PC-3 (cell line): ENCODE measurements around the gene KANK4. TPM values are rescaled to one million over a fixed set of nuclear protein-coding genes. Genes with fewer than 3 reads are reported as not detected.
"Not testable (repeated sequence)": the region's sequence is repeated elsewhere in the genome, so short reads cannot be mapped to it uniquely, and the experiment has no call there.

Experiments used
- ATAC-seq: fragments of 200-7000 bp; cut with Tn5 transposase; 2 replicates; pipeline ENCODE4 v1.9.1; 2020; ENCODE audit warnings: mild to moderate bottlenecking, moderate library complexity
- BruUV-seq: library from RNA; stranded (reverse); fragments of 400-500 nt; replicated peaks from 2 replicates; lab custom pipeline; 2021; lab: Mats Ljungman, UMichigan
- CTCF ChIA-PET: fragments of 300-600 bp; sonication (Branson Sonifier 250); formaldehyde crosslinking; loops from one replicate; lab custom pipeline; 2022; ENCODE audit warnings: antibody characterized with exemption; lab: Charles Lee
- POLR2A ChIA-PET: fragments of 300-600 bp; sonication (Branson Sonifier 250); formaldehyde crosslinking; loops from one replicate; lab custom pipeline; 2022; ENCODE audit warnings: antibody characterized with exemption; ENCODE audit not compliant: unreplicated experiment; lab: Charles Lee
- DNase-seq: peaks from one replicate; pipeline ENCODE4 v3.0.0-alpha.2; 2015
- H2AFZ ChIP-seq: fragments of 300-600 bp; sonication (generic); 2 replicates; pipeline ENCODE4 v1.6.0; 2016; ENCODE audit warnings: antibody characterized with exemption, low read length
- H3F3A ChIP-seq: fragments of 300-600 bp; sonication (generic); one replicate; pipeline ENCODE4 v1.6.0; 2017; ENCODE audit warnings: antibody characterized with exemption, low read length, control low read depth, mild to moderate bottlenecking; ENCODE audit not compliant: unreplicated experiment
- H3K27ac ChIP-seq: fragments of 300-600 bp; sonication (generic); 2 replicates; pipeline ENCODE4 v1.5.1; 2016; ENCODE audit warnings: mild to moderate bottlenecking, low read length
- H3K27me3 ChIP-seq: fragments of 300-600 bp; sonication (generic); 2 replicates; pipeline ENCODE4 v1.6.1; 2016; ENCODE audit warnings: low read length, mixed read lengths
- H3K36me3 ChIP-seq: fragments of 300-600 bp; sonication (generic); 2 replicates; pipeline ENCODE4 v1.6.1; 2016; ENCODE audit warnings: low read depth, mixed run types, low read length, mixed read lengths
- H3K4me1 ChIP-seq: fragments of 300-600 bp; sonication (generic); 2 replicates; pipeline ENCODE4 v1.5.1; 2016; ENCODE audit warnings: low read length; ENCODE audit not compliant: insufficient read depth
- H3K4me2 ChIP-seq: fragments of 300-600 bp; sonication (generic); 2 replicates; pipeline ENCODE4 v1.6.0; 2016; ENCODE audit warnings: low read length
- H3K4me3 ChIP-seq: fragments of 300-600 bp; sonication (generic); 2 replicates; pipeline ENCODE4 v1.5.1; 2016; ENCODE audit warnings: mild to moderate bottlenecking, low read length, mixed read lengths
- H3K79me2 ChIP-seq: fragments of 300-600 bp; sonication (generic); 2 replicates; pipeline ENCODE4 v1.6.1; 2017; ENCODE audit warnings: low read length, mixed read lengths
- H3K9ac ChIP-seq: fragments of 300-600 bp; sonication (generic); 2 replicates; pipeline ENCODE4 v1.6.0; 2016; ENCODE audit warnings: mild to moderate bottlenecking, low read length
- H3K9me2 ChIP-seq: fragments of 300-600 bp; sonication (generic); replicated peaks from 2 replicates; pipeline ENCODE4 v1.6.1; 2016; ENCODE audit warnings: mixed run types, low read length, mixed read lengths
- H3K9me3 ChIP-seq: fragments of 300-600 bp; sonication (generic); 2 replicates; pipeline ENCODE4 v1.6.1; 2016; ENCODE audit warnings: low read length, mixed read lengths
- H4K20me1 ChIP-seq: fragments of 300-600 bp; sonication (generic); 2 replicates; pipeline ENCODE4 v1.6.1; 2016; ENCODE audit warnings: low read length, mixed read lengths
- CTCF ChIP-seq: fragments of 300-600 bp; sonication (generic); conservative IDR thresholded peaks from 2 replicates; pipeline ENCODE4 v1.5.1; 2017; ENCODE audit warnings: antibody characterized with exemption, low read depth, mild to moderate bottlenecking, low read length
- EZH2 ChIP-seq: fragments of 300-600 bp; sonication (generic); IDR thresholded peaks from one replicate; pipeline ENCODE4 v1.6.1; 2017; ENCODE audit warnings: antibody characterized with exemption, mild to moderate bottlenecking, low read length; ENCODE audit not compliant: unreplicated experiment
- EZH2phosphoT487 ChIP-seq: fragments of 300-600 bp; sonication (generic); IDR thresholded peaks from 2 replicates; pipeline ENCODE4 v1.6.1; 2018; ENCODE audit warnings: mild to moderate bottlenecking, antibody characterized with exemption, low read length, borderline replicate concordance
- intact Hi-C: fragments of 100-400 bp; cut with micrococcal nuclease; formaldehyde crosslinking; loops from 2 replicates; pipeline ENCODE4 v1.9.0; 2023
- total RNA-seq: library from RNA; depleted of rRNA; stranded (reverse); fragments of >200 nt; gene quantifications from 2 replicates; pipeline ENCODE4 v1.2.3, GENCODE V29; 2014

KANK4 gene
- total RNA-seq, 1 experiment from 2014 or later: not detected

- no TSS peak for BruUV-seq
- DNase-seq: no peak
- H3F3A ChIP-seq: no peaks in the 10 kb centered on the region
- H3K27me3 ChIP-seq: no peaks in the 10 kb centered on the region
- no peaks in the 10 kb centered on the region for H3K9me2 ChIP-seq
- H2AFZ ChIP-seq: no peak overlapping the region
- no peak overlapping the region for H3K9ac ChIP-seq
- TF ChIP-seq EZH2 (no peak), EZH2phosphoT487 (no peak), CTCF (no peak)
- no peaks in the 10 kb centered on the region for H3K4me1 ChIP-seq
- no peak overlapping the region for H3K4me2 ChIP-seq
- intact Hi-C loops: no loop called here
- H3K27ac ChIP-seq: no peak overlapping the region
- H3K36me3 ChIP-seq: no peaks in the 10 kb centered on the region
- CTCF ChIA-PET: interaction anchor here (0.6 kb wide), 1 partner anchor 70 kb away, joined by 5 read pairs; no protein-coding TSS in a partner anchor
- no peak for ATAC-seq
- no peaks in the 10 kb centered on the region for H3K79me2 ChIP-seq
- no peak overlapping the region for H3K4me3 ChIP-seq
- no peaks in the 10 kb centered on the region for H4K20me1 ChIP-seq
- H3K9me3 ChIP-seq: no peaks in the 10 kb centered on the region
- POLR2A ChIA-PET: no interaction called here
These were observed 98.1 kb downstream of the KANK4 start for GRCh38 chr1:62221171-62221570.

- CTCF ChIA-PET, H3K4me2 ChIP-seq, H3K4me3 ChIP-seq, H3K79me2 ChIP-seq, H4K20me1 ChIP-seq, POLR2A ChIA-PET, H3K9me2 ChIP-seq, H3K9ac ChIP-seq, H3K4me1 ChIP-seq, H2AFZ ChIP-seq, ATAC-seq, H3K27me3 ChIP-seq, DNase-seq, H3K36me3 ChIP-seq, H3K9me3 ChIP-seq, BruUV-seq, intact Hi-C loops, H3F3A ChIP-seq, H3K27ac ChIP-seq: not testable (repeated sequence)
These were observed 98.8 kb downstream of the KANK4 start for GRCh38 chr1:62220456-62220855.

- Histone ChIP-seq H3K27me3 (no peaks in the 10 kb centered on the region), H3K36me3 (no peaks in the 10 kb centered on the region), H3K9me3 (no peaks in the 10 kb centered on the region), H3K9me2 (no peaks in the 10 kb centered on the region), H3K4me1 (no peaks in the 10 kb centered on the region), H3K27ac (no peak overlapping the region), H2AFZ (no peak overlapping the region), H3K4me3 (no peak overlapping the region), H4K20me1 (no peaks in the 10 kb centered on the region), H3K79me2 (no peaks in the 10 kb centered on the region), H3K9ac (no peak overlapping the region), H3F3A (no peaks in the 10 kb centered on the region), H3K4me2 (no peak overlapping the region)
- ChIA-PET POLR2A (no interaction called here), CTCF (no interaction called here)
- intact Hi-C loops: no loop called here
- no TSS peak for BruUV-seq
- no peak for ATAC-seq
- no peak for DNase-seq
- no peak for TF ChIP-seq EZH2
- no peak for TF ChIP-seq EZH2phosphoT487
- TF ChIP-seq CTCF: no peak
These were observed 100.6 kb downstream of the KANK4 start for GRCh38 chr1:62218604-62219003.
